Activated CD8-positive, alpha-beta memory T cell treated with anti-CD3 and anti-CD28 coated beads, Interleukin-2, amount 50 U/mL, for 1 hour (primary cell): ENCODE data around the gene FHOD3.

Experiments used
- DNase-seq: peaks from one replicate; pipeline ENCODE4 v3.0.0-alpha.2; 2020; ENCODE audit errors: extremely low read depth

FHOD3 gene

DNA sequence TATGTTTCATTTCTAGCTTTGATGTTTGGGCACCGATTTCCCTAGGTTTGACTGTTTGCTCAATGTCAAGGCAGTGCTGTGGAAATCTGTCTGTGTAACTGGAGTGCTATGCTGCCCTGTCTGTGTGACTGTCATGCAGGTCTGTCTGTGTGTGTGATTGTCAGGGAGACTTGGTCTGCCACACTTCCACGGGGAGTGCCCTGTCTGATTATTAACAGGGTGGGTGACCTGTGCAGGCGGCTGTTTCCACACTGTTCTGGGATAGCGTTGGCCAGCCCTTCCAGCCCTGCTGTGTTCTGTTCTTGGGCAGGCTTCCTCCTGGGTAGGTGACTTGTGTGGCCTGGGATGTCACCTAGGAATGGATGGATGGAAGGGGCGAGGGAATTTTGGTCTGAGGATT is 85.3 kb downstream of the FHOD3 start:
- DNase-seq, result no peak

DNA sequence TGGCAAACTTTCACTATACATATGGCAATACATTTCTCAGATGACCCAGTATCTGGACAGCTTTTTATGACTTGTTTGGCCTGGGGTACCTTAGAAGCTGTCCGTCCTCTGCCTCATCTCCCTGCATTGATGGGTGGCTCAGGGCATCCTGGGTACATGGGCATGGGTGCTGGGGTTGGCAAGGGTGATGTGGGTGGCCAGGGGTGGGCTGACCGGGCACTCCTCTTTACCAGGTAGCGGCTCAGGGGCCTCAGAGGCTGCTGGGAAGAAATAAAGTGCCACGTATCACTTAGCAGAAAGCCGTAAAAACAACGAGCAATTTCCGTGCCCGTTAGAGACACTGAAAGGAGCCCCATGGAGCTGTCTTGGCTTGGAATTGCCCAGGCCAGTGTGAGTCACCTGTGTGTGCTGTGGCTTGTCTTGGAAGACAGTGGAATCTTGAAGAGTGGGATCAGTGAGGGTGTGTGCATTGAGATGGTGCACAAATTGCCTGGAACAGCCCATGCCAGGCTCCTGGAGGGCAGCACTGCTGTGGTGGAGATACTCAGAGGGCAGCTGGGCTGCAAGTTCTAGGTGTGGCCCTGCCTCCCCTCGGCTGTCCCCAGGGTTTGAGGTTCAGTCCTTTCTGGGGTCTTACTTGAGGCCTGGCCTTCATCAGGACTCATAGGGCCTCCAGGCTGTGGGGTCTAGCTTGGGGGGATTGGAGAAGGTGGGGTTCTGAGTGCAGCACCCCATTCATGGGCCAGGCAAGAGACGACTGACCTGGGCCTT is 88.8 kb downstream of the FHOD3 start:
- no peak for DNase-seq

DNA sequence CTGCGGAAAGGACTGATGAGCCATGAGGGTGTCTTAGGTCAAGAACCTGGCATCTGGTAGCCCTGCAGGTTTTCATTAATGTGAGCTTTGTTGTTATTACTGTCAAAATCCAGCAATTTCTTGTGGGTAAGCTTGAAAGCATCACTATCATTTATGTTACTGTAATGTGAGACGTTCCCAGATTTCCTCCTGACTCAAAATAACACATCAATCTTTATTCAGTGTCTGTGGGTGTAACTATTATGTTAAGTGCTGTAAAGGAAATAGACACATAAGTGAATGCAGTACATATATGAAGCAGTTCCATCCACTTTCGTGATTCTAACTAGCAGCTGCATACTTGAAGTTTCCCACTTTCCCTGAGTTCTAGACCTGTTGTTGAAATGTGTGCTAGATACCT is 89.8 kb downstream of the FHOD3 start:
- DNase-seq, result no peak

DNA sequence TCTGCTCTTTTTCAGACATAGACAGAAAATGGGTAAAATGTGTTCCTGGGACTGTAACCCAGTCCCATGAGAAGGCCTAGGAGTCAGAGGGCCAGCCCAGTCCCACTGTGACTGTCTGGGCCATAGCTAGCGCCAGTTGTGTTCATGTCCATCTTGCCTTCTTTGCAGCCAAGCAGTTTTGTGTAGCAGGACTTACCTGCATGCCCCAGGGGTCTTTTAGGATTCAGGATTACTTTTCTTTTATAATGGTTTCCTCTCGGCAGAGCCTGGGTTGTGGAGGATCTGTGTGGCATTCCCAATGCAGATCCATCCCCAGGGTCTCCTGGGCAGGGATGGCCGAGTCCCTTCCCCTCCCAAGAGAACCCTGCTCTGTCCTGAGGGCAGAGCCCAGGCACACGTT is 90.8 kb downstream of the FHOD3 start:
- DNase-seq, result no peak

DNA sequence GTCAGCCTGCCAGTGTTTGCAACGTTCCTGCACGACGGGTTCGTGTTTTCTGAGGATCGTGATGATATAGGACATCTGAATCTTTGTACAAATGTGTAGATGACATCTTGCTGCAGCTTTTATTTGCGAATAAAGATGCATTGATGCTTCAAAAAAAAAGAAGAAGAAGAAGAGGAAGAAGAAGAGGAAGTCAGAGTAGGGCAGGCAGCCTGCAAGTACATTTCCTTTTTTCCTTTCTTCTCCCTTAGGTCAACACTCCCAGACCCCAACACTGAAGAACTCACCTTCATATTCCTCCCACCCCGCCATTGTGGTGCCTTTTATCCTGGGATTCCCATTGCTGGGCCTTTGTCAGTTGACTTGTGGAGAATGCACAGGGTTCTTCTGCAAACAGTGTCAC is 91.5 kb downstream of the FHOD3 start:
- DNase-seq, result no peak

DNA sequence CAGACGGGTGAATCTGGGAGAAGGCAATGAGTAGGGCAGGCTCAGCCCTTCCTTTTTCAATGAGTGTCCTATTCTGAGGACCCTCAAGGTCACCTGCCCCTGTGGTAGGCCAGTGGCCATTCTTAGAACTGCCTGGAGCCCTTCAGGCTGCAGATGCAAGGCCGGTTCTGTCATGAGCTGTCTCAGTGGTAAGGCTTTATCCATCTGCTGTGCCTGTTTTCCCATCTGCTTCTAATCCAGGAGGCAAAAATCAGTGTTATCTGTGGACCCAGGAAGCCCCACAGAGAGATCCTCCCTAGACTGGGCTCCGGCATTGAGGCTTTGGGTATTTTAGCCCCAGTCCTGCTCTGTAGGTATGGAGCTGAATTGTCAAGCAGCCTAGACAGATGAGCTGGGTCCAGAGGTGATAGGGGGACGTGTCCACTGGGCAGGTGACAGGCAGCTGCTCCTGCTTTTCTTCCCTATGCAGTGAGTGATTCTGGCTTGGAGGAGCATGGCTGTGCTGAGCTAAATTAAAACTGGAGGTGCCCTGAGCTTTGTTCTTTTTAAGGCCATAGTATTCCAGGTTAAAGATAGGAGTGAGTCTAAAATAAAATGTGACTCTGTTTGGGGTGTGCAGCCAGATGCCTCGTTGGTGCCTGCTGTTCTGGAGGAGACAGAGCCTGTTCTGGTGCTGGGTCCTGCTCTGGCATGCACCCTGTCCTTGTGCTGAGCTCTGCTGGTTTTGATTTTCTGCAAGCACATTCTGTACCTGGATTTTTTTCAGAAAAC is 92.5 kb downstream of the FHOD3 start:
- DNase-seq, result no peak

DNA sequence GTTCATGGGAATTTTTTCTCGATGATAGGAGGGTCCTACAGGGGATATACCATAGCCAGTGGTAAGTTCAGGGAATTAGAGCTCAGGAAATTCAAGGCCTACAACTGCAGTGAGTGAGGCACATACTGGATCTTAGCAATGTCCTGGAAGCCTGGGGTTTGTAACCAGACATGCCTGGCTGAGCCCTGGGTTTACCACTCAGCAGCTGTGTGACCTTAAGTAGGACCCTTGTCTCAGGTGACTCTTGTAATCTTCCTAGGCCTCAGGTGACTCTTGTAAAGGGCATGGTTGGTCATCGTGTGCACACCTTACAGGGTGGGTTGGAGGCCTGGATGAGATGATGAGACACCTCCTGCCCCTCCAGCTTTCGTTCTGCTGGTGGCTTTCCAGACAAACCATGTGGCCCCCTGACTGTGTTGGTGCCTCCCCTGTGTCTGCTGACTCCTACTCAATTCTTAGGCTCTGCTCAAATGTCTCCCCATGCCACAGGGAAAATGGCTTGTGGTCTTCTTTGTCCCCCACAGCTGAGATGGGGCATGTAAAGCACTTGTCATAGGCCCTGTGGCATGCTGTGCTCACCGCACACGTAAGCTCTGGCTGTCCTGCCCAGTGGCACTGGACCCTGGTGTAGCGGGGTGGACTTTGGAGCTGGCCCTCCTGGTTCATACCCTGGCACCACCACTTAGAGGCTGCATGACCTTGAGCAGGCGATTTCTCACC is 94.1 kb downstream of the FHOD3 start:
- no peak for DNase-seq

DNA sequence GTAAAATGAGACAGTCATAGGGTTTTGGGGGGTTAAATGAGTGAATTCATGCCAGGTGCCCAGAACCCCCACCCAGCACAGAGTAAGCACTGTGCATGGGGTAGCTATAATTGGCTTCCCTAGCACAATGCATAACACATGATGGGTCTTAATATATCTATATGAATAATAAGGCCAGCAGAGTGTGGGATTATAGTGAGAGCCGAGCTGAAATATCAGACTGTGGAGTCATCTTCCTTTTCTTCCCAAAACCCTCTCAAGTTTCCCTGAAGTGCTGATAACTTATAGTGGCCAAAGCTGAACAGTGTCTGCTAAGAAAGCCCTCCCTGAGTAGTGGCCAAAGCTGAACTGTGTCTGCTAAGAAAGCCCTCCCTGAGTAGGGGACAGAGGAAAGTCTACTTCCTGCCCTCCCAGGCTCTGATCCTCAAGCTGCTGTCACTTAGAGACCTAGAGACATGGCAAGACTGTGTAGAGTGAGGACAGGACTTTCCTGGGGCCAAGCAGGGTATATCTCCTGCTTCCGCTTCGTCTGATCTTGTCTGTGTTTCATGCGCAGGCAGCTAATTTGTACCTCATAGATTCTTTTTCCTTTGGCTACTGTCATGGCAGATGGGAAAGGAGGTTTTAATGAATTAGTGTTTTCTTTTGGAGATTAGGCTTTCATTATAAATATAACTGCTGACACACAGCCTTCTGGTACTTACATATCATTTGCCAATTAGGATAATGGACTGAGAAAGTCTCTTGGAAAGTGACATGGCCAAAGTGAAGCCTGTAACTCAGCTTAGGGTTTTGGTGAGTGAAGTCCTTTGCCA is 94.9 kb downstream of the FHOD3 start:
- no peak for DNase-seq

DNA sequence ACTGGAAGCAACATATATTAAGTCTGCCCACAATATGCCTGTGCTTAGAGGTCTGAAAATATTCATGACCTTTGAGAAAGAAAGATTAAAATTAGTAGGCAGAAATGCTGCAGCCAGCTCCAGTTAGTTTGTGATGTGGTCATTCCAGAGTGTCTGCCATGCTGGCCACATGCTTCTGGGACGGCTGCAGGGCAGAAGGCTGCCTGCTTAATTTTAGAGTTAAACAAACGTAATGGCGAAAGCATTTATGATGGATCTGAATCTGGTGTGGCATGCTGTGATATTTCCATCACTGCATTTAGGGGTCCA is 95.4 kb downstream of the FHOD3 start:
- no peak for DNase-seq

DNA sequence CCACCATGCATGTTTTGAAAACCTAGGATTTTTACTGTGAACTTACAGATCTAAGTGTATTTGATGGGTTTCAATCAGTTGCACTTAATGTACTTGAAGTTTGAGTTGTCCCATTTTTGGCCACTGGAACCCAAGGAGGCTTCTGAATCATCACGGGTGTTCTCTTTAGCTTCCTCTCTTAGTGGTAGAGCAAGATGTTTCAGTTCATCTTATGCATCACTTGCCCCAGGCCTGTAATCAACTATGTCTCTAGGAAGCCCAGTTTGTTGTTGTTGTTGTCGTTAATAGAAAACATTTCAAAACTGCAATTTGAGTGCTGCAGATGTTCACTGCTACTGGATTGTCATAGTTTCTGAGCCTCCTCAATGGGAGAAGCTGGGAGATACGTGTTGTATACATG is 97.0 kb downstream of the FHOD3 start:
- DNase-seq, result no peak

DNA sequence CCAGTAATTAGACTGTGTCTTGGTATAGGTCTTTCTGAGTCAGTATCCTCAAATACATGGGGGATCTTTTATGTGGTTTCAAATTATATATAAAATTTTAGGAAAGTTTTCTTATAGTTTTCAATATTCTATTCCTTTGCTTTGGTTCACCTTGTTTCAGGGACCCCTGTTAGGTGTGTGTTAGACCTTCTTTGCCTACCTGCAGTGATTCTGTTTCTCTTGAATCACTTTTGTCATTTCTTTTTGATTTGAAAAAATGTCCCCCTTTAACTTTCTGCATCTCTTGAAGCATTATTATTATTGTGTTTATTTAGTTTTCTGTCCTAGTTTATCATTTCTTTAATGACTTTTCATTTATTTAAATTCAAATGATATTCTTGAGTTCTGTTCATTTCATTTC is 98.7 kb downstream of the FHOD3 start:
- no peak for DNase-seq

DNA sequence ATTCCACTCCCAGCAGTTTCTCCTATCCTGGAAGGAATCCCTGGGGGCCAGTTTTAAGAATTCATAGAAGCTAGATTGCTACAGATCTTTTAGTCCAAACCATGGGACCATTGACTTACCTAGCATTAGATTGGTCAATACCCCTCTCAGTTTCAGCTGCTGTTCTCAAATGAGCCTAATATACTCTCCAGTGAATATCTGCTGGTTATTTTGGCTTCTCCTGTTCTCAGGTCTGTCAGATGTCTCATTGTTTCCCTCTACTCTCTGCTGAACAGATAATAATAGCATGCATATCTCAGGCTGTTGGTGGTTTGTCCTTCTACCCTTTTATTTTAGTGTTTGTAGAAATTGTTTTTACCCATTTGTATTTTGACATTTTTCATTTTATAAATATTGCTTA is 99.5 kb downstream of the FHOD3 start:
- no peak for DNase-seq

DNA sequence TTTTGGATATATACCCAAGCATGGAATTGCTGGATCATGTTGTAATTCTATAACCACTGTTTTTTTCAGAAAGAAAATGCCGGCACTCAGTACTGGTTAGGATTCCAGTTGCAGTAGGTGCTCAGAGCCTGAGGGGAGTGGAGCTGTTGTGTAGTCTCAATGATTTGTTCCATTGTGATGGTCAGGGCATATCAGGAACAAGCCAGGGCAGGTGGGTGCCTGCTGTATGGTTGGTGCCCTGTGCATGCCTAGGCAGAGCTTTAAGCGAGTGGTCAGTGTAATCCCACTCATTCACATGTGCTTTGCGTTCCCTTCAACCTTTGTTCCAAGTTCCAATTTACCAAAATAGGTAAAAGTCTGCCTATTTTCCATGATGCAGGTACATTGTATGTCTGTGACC is 100.9 kb downstream of the FHOD3 start:
- no peak for DNase-seq

DNA sequence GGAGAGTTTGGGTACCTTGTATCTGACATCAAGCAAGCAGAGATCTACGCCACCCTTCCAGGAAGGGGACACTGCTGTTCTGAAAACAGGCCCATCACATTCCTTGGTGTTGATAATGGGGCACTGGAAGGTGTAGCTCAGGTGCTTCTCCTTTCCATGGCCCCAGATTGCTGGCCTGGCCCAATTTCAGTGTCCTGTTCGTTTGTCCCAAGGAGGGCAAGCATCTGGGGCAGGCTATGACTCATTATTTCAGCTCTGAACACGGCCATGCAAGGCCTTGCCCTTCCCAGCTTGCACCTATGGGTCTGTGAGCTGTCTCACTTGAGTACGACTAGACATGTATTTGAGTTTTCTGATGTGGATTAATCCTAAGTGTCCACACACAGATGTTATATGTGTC is 101.5 kb downstream of the FHOD3 start:
- DNase-seq, result no peak

DNA sequence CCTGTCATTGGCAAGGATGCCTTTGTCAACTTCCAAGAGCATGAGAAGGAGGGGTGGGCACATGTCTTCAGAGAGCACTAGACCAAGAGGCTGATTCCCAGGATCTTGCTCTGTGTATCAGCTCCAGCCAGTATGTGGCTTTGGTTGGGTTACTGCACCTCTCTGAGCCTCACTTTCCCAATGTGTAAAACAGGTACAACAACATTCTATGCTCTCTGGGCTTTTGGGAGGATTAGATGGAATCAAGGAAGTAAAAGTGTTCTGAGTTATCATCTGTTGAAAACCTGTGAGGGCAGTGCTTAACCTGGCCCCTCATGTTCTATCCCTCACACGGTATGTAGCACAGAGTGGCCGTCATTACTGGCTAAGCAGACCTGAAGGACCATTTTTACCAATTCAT is 103.9 kb downstream of the FHOD3 start:
- DNase-seq, result no peak

DNA sequence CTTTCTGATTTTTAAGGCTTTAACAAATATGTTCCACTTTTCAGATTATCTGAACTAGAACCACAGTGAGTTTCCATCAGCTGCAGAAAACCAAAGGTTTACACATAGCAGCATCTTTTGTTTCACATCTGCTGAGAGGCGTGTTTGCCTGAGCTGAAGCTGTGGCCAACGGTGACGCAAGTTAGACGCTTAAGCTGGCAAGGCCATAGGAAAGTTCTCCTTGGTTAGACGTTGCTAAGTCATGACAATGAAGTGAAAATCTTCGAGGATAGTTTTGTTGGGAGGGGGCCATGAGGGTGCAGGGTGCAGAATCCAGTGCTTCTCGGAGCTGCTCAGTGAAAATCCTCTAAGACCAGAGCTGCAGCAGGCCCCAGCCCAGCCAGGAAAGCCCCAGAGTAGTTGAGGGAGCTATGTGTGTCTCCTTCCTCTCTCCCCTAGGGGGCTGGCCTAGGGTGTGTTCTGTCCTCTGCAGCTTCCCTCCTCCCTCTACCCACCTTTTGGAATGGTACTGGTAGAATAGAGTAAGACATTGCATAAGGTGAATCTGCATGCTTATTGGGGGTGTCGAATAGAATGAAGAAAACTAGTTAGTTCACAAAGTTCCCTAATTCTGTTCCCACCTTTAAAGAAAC is 105.4 kb downstream of the FHOD3 start:
- DNase-seq, result no peak

DNA sequence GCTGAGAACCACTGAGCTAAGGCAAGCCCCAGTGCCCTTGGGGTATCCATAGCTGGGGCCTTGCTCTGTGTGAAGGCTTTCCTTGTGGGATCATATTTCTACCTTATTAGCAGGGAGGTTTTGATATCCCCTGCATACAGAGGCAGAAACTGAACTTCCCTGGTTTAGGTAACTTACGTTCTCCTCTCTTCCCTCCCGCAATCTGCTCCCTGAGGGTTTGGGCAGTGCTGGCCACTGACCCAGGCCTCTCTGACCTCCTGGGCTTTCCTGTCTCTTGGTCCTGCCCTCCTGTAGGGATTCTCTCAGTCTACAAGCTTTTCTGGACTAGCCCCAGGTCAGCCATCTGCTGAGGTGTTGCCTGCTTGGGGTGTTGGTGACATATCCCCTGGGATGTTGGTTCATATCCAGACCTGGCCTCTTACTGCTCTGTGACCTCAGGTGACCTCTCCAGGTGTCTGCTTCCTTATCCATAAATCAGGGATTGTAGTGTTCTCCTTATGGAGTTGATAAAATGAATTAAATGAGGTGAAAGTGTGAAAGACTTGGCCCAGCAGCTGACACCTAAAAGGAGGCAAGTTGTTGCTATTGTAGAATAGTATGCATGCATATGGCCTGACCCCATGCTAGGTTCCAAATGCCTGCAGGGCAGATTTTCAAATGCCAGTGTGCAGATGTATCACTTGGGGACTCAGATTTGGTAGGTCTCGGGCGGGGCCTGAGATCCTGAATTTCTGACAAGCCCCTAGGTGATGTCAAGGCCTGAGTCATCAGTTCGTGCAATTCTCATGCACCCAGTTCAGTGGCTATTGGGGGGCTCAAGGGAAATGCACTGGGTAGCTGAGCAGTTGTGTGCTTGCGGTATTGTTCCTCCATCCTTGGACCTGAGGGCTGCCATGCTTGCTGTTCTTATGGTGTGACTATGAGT is 106.6 kb downstream of the FHOD3 start:
- no peak for DNase-seq

DNA sequence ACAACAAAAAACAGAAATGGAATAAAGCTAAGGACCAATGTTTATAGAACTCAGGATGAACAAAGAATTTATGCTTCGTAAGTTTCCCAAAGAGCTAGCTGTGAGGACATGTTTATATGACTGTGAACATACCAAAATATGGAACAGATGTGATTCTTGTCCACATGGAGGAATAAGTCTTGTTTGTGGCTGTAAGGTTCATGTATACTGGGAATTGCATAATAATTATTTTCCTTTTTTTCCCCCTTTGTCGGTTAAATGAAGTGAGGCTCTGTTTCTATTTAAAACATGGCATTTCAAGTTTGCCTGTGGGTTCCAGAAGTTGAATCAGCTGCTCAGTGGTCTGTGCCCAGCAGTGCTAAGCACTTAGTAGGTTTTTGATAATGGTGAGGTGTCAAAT is 108.1 kb downstream of the FHOD3 start:
- DNase-seq, result no peak

DNA sequence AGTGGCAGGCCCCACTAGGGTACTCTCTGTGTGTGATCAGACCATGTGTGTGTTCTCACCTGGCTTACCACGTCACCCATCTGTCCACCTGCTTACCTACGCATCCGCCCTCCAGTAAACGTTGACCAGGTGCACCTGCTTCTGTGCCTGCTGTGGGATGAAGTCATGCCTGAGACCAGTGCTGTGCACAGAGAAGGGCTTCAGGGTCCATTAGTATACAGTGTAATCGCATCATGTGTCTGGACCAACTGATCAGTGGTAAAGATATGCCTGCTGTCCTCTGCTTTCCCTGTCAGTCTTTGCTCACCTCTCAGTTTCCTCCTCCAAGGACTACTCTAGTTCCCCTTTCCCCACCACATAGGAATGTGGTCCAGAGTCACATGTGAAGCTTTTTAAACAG is 109.3 kb downstream of the FHOD3 start:
- no peak for DNase-seq

DNA sequence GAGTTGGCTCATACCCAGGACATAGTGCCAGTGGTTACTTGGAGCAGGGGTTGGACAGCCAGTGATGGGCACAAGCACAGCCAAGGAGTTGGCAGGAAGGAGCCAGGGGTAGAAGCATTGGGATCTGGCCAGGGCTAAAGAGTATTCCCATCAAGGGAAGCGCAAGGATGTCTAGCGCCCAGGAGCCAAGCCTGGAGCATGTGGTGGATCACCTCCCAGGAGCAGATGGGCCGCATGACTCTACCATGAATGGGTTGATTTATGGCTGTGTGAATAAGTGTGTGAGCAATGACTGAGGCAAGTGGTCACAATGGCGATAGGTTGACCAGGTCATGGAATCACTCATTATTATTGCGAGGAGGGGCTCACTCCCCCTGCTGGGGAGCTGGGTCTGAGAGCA is 111.1 kb downstream of the FHOD3 start:
- no peak for DNase-seq

DNA sequence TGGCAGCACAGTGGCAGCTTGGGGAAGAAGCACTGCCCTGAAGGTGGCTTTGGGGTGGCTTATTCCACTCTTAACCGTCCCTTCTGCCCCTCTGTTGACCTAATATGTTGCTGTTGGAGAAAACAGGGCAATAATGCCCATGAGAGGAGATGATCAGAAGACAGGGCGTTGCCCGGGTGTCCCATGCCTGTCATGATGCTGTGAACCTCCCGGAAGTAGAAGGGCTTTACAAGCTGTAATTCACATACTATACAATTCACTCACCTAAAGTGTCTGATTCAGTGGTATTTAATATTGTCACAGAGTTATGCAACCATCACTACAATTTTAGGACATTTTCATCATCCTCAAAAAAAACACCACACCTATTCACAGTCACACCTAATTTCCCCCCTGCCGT is 112.3 kb downstream of the FHOD3 start:
- DNase-seq, result no peak
